GM12891 (cell line): ENCODE measurements around the gene ALG11.
"Not testable (repeated sequence)": the region's sequence is repeated elsewhere in the genome, so short reads cannot be mapped to it uniquely, and the experiment has no call there.

Source experiments
- PAX5 ChIP-seq: IDR thresholded peaks from 2 replicates; pipeline ENCODE4 v1.6.1; 2011; ENCODE audit warnings: low read length, moderate library complexity, mild to moderate bottlenecking; ENCODE audit not compliant: insufficient read depth, severe bottlenecking
- POLR2A ChIP-seq: IDR thresholded peaks from 2 replicates; pipeline ENCODE4 v1.6.1; 2011; ENCODE audit warnings: low read depth, low read length, control low read depth
- POLR2AphosphoS5 ChIP-seq: IDR thresholded peaks from 2 replicates; pipeline ENCODE4 v1.6.1; 2011; ENCODE audit warnings: low read depth, low read length, control low read depth
- TAF1 ChIP-seq: IDR thresholded peaks from 2 replicates; pipeline ENCODE4 v1.6.1; 2011; ENCODE audit warnings: low read depth, low read length, control low read depth

- TF ChIP-seq TAF1, POLR2A, POLR2AphosphoS5, PAX5: not testable (repeated sequence)
These were observed 48.9 kb downstream of the ALG11 start for GRCh38 chr13:52061064-52061463.
